ENCODE results near the gene DNAJC28. TPM values are rescaled to one million over a fixed set of nuclear protein-coding genes. Genes with fewer than 3 reads are reported as not detected.

DNAJC28 gene
- total and polyA plus RNA-seq, 9 of the 15 experiments (the other 6 are each of a cell fraction or from before 2014, with no cell fraction given) = 0.68 to 2.5 (median 1.1) TPM

DNA sequence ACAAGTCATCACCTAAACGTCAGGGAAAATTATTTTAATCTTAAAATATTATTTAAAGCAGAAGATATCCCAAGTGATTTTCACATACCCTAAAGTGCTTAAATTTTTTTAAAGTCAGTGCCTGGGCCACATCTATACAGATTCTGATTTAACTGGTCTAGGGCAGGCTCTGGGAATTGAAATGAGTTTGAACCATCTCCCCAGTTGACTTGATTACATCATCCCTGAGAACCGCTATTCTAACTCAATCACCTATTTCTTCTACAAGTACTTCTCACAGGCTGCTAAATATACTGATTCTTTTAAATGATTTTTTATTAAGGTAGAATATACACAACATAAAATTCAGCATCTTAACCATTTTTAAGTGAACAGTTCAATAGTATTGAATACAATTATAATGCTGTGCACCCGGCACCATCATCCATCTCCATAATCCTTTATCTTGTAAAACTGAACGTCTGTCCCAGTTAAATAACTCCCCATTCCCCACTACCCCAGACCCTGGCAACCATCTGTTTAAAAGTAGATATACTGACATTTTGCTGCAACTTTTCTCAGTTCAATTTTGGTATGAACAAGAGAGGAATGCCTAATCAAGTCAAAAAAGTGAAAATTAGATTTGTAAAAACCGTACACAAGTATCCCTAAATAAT, 30.9 kb upstream of the DNAJC28 start (continued):
- TF ChIP-seq, protein P1, sequence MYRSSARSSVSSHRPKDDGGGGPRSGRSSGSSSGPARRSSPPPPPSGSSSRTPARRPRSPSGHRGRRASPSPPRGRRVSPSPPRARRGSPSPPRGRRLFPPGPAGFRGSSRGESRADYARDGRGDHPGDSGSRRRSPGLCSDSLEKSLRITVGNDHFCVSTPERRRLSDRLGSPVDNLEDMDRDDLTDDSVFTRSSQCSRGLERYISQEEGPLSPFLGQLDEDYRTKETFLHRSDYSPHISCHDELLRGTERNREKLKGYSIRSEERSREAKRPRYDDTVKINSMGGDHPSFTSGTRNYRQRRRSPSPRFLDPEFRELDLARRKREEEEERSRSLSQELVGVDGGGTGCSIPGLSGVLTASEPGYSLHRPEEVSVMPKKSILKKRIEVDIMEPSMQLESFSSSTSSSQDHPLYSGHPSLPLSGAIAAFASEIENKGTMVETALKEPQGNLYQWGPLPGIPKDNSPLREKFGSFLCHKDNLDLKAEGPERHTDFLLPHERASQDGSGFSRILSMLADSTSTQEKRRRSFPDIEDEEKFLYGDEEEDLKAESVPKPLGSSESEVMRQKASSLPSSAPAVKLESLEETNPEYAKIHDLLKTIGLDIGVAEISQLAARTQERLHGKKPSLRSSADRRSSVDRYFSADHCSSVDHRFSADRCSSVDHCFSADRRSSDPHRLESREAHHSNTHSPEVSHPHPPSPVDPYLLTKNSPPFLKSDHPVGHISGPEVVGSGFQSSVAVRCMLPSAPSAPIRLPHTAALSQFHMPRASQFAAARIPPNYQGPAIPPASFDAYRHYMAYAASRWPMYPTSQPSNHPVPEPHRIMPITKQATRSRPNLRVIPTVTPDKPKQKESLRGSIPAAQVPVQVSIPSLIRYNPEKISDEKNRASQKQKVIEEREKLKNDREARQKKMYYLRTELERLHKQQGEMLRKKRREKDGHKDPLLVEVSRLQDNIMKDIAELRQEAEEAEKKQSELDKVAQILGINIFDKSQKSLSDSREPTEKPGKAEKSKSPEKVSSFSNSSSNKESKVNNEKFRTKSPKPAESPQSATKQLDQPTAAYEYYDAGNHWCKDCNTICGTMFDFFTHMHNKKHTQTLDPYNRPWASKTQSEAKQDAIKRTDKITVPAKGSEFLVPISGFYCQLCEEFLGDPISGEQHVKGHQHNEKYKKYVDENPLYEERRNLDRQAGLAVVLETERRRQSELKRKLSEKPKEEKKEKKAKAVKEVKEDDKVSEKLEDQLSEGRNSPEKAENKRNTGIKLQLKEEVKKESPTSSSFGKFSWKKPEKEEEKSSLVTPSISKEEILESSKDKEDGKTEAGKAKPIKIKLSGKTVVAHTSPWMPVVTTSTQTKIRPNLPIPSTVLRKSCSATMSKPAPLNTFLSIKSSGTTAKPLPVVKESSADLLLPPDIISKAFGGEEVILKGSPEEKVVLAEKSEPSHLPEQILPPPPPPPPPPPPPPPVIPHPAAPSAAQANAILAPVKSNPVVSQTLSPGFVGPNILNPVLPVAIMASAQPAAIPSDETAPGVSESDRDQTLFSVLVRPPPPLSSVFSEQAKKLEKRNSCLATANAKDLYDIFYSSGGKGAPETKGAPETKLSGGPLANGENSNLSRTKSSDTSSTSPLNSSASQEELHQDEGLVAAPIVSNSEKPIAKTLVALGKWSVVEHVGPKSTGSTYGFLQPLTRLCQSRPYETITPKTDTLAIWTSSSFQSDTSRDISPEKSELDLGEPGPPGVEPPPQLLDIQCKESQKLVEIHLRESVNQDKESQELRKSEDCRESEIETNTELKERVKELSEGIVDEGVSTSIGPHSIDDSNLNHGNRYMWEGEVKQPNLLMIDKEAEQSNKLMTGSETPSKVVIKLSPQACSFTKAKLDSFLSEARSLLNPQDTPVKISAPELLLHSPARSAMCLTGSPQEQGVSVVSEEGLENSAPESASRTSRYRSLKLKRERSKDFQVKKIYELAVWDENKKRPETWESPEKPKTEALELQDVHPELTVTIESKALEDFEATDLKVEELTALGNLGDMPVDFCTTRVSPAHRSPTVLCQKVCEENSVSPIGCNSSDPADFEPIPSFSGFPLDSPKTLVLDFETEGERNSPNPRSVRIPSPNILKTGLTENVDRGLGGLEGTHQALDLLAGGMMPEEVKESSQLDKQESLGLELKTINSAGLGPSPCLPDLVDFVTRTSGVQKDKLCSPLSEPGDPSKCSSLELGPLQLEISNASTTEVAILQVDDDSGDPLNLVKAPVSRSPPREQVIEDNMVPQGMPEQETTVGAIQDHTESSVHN (IDR thresholded peaks at IDR 0.05; ENCODE audit: borderline replicate concordance in 1 of 2, low read depth in 1 of 2) = no peak
- TF ChIP-seq NR2C2 (CRISPR knock-in tag; IDR thresholded peaks at IDR 0.05) (no peak), NR2C2 (tag; IDR thresholded peaks at IDR 0.05) (no peak), ZNF586 (CRISPR knock-in tag; conservative IDR thresholded peaks at IDR 0.05) (no peak), KLF6 (CRISPR knock-in tag; IDR thresholded peaks at IDR 0.05; ENCODE audit: borderline replicate concordance) (no peak), JUND (IDR thresholded peaks at IDR 0.05; ENCODE audit: borderline replicate concordance, low read depth, low read length) (no peak), JUND (tag; IDR thresholded peaks at IDR 0.05; ENCODE audit: borderline replicate concordance, low read depth, low read length) (no peak), ZNF133 (CRISPR knock-in tag; IDR thresholded peaks at IDR 0.05) (no peak)
- TF ChIP-seq, protein P2, sequence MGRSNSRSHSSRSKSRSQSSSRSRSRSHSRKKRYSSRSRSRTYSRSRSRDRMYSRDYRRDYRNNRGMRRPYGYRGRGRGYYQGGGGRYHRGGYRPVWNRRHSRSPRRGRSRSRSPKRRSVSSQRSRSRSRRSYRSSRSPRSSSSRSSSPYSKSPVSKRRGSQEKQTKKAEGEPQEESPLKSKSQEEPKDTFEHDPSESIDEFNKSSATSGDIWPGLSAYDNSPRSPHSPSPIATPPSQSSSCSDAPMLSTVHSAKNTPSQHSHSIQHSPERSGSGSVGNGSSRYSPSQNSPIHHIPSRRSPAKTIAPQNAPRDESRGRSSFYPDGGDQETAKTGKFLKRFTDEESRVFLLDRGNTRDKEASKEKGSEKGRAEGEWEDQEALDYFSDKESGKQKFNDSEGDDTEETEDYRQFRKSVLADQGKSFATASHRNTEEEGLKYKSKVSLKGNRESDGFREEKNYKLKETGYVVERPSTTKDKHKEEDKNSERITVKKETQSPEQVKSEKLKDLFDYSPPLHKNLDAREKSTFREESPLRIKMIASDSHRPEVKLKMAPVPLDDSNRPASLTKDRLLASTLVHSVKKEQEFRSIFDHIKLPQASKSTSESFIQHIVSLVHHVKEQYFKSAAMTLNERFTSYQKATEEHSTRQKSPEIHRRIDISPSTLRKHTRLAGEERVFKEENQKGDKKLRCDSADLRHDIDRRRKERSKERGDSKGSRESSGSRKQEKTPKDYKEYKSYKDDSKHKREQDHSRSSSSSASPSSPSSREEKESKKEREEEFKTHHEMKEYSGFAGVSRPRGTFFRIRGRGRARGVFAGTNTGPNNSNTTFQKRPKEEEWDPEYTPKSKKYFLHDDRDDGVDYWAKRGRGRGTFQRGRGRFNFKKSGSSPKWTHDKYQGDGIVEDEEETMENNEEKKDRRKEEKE (IDR thresholded peaks at IDR 0.05; ENCODE audit: borderline replicate concordance in 1 of 2, control insufficient read depth in 1 of 2, low read depth in 2 of 2, low read length in 1 of 2) = no peak
- TF ChIP-seq, protein P3, sequence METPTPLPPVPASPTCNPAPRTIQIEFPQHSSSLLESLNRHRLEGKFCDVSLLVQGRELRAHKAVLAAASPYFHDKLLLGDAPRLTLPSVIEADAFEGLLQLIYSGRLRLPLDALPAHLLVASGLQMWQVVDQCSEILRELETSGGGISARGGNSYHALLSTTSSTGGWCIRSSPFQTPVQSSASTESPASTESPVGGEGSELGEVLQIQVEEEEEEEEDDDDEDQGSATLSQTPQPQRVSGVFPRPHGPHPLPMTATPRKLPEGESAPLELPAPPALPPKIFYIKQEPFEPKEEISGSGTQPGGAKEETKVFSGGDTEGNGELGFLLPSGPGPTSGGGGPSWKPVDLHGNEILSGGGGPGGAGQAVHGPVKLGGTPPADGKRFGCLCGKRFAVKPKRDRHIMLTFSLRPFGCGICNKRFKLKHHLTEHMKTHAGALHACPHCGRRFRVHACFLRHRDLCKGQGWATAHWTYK (CRISPR knock-in tag; IDR thresholded peaks at IDR 0.05) = no peak
- TF ChIP-seq, protein P4, sequence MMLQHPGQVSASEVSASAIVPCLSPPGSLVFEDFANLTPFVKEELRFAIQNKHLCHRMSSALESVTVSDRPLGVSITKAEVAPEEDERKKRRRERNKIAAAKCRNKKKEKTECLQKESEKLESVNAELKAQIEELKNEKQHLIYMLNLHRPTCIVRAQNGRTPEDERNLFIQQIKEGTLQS (IDR thresholded peaks at IDR 0.05) = peak; percentile 67
- TF ChIP-seq, protein P4 (CRISPR knock-in tag; conservative IDR thresholded peaks at IDR 0.05) = no peak

Data from K562 (cell line).